ENCODE results near the gene TSNAX. TPM values are rescaled to one million over a fixed set of nuclear protein-coding genes. Genes with fewer than 3 reads are reported as not detected.

TSNAX gene
- total RNA-seq, 1 experiment from 2014 or later, result 36.3 TPM

- peak; percentile 35 for DNase-seq (ENCODE audit: low read depth)
Observed at GRCh38 chr1:231601824-231602672, 73.6 kb downstream of the TSNAX start.

- no peak for DNase-seq (ENCODE audit: low read depth)
Observed at GRCh38 chr1:231602673-231602984, 74.2 kb downstream of the TSNAX start.

- peak; percentile 70 for DNase-seq (ENCODE audit: low read depth)
Observed at GRCh38 chr1:231603598-231604275, 75.3 kb downstream of the TSNAX start.

- no peak for DNase-seq (ENCODE audit: low read depth)
Observed at GRCh38 chr1:231604276-231604621, 75.8 kb downstream of the TSNAX start.

GRCh38 chr1:231605149-231606100, 77.0 kb downstream of the TSNAX start:
- no peak for DNase-seq (ENCODE audit: low read depth)

- peak; percentile 27 for DNase-seq (ENCODE audit: low read depth)
Observed at GRCh38 chr1:231606712-231607111, 78.2 kb downstream of the TSNAX start.

GRCh38 chr1:231610388-231610787, 81.9 kb downstream of the TSNAX start:
- no peak for DNase-seq (ENCODE audit: low read depth)

GRCh38 chr1:231611111-231611510, 82.6 kb downstream of the TSNAX start:
- no peak for DNase-seq (ENCODE audit: low read depth)

GRCh38 chr1:231611851-231612250, 83.4 kb downstream of the TSNAX start:
- no peak for DNase-seq (ENCODE audit: low read depth)

GRCh38 chr1:231612393-231613089, 84.1 kb downstream of the TSNAX start:
- DNase-seq (ENCODE audit: low read depth), result no peak

- no peak for DNase-seq (ENCODE audit: low read depth)
Observed at GRCh38 chr1:231613419-231614349, 85.2 kb downstream of the TSNAX start.

Other genes with a start within 250 kb of the TSNAX start
- gene EXOC8, start 190.8 kb upstream of the TSNAX start, total RNA-seq (2014; rRNA removed; shearing (Covaris generic)), result 10.8 and 13.3 TPM in 2 replicates
- 19.0 and 20.1 TPM in 2 replicates for gene SPRTN, start 190.4 kb upstream of the TSNAX start, total RNA-seq (2014; rRNA removed; shearing (Covaris generic))
- 28.5 and 43.5 TPM in 2 replicates for gene EGLN1, start 106.4 kb upstream of the TSNAX start, total RNA-seq (2014; rRNA removed; shearing (Covaris generic))
- 3.9 and 5.8 TPM in 2 replicates for gene DISC1, start 98.1 kb downstream of the TSNAX start, total RNA-seq (2014; rRNA removed; shearing (Covaris generic))